Fibroblast of lung (primary cell): ENCODE results near the gene GNAO1.

ENCODE experiments used
- EZH2 ChIP-seq: IDR thresholded peaks from 2 replicates; pipeline ENCODE4 v1.5.1; 2012; ENCODE audit warnings: low read length, control low read depth, mild to moderate bottlenecking; ENCODE audit errors: missing control alignments
- TF ChIP-seq, protein P1 (sequence below), 2 donors: IDR thresholded peaks in 1 of 2; conservative IDR thresholded peaks in 1 of 2; 1 replicate in 1 of 2; 2 replicates in 1 of 2; pipeline ENCODE4 v1.5.1; 2011 to 2012; ENCODE audit warnings: low read length in 2 of 2, control low read depth in 1 of 2, inconsistent platforms in 1 of 2, low read depth in 1 of 2, mild to moderate bottlenecking in 1 of 2

GRCh38 chr16:56319376-56319775, 128.1 kb downstream of the GNAO1 start:
- TF ChIP-seq, protein P1, sequence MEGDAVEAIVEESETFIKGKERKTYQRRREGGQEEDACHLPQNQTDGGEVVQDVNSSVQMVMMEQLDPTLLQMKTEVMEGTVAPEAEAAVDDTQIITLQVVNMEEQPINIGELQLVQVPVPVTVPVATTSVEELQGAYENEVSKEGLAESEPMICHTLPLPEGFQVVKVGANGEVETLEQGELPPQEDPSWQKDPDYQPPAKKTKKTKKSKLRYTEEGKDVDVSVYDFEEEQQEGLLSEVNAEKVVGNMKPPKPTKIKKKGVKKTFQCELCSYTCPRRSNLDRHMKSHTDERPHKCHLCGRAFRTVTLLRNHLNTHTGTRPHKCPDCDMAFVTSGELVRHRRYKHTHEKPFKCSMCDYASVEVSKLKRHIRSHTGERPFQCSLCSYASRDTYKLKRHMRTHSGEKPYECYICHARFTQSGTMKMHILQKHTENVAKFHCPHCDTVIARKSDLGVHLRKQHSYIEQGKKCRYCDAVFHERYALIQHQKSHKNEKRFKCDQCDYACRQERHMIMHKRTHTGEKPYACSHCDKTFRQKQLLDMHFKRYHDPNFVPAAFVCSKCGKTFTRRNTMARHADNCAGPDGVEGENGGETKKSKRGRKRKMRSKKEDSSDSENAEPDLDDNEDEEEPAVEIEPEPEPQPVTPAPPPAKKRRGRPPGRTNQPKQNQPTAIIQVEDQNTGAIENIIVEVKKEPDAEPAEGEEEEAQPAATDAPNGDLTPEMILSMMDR (conservative IDR thresholded peaks at IDR 0.05 in 1 of 2, IDR thresholded peaks at IDR 0.05 in 1 of 2; ENCODE audit: low read depth in 1 of 2, low read length in 2 of 2) = no peak
- no peak for TF ChIP-seq EZH2
